ENCODE results near the gene TSPAN16. TPM values are rescaled to one million over a fixed set of nuclear protein-coding genes. Genes with fewer than 3 reads are reported as not detected.

TSPAN16 gene
- total and polyA plus RNA-seq, 2 donors from 2014 or later, result not detected

DNA sequence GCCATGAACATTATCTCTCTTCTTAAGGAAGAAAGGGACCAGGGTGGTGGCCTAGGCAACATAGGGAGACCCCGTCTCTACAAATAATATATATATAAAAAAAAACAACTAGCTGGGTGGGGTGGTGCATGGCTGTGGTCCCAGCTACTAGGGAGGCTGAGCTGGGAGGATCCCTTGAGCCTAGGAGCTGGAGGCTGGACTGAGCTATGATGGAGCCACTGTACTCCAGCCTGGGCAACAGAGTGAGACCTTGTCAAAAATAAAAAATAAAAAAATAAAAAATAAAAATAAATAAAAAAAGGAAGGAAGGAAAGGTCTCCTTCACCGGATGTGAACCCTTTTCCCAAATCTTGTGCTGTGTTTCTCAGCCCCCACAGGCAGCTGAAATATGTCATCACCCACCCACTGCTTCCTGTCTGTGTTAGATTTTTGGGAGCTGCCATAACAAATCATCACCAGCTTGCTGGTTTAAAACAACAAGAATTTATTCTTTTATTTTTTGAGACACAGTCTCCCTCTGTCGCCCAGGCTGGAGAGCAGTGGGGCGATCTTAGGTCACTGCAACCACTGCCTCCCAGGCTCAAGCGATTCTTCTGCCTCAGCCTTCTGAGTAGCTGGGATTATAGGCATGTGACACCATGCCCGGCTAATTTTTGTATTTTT lies 9.5 kb upstream of the TSPAN16 start:
- no peaks in the 10 kb centered on the region for H3K4me1 ChIP-seq (ENCODE audit: control insufficient read depth in 2 of 3, insufficient read depth in 2 of 3, low read depth in 1 of 3, low read length in 3 of 3)
- DNase-seq (peak in 2 of 5 donors; percentile 19 to 82), FAIRE-seq (no peak)
- H3K36me3 ChIP-seq (ENCODE audit: control insufficient read depth in 2 of 3, insufficient read depth in 3 of 3, low read length in 3 of 3), result no peaks in the 10 kb centered on the region
- intact Hi-C loops (cut with DNase I), result no loop called here
- H3K27ac ChIP-seq (ENCODE audit: low read depth in 2 of 2, low read length in 2 of 2), result peak overlapping the region in 1 of 2 donors; percentile 60
- no peaks in the 10 kb centered on the region for H3K9me3 ChIP-seq (ENCODE audit: control insufficient read depth in 2 of 3, insufficient read depth in 1 of 3, low read length in 3 of 3)
- H3K27me3 ChIP-seq (ENCODE audit: control insufficient read depth, insufficient read depth, low read length), result no peaks in the 10 kb centered on the region
- H3K9ac ChIP-seq (ENCODE audit: low read length in 3 of 3), result no peak overlapping the region
- H3K4me3 ChIP-seq (ENCODE audit: low read length in 3 of 3), result no peak overlapping the region
- TF ChIP-seq, protein P1, sequence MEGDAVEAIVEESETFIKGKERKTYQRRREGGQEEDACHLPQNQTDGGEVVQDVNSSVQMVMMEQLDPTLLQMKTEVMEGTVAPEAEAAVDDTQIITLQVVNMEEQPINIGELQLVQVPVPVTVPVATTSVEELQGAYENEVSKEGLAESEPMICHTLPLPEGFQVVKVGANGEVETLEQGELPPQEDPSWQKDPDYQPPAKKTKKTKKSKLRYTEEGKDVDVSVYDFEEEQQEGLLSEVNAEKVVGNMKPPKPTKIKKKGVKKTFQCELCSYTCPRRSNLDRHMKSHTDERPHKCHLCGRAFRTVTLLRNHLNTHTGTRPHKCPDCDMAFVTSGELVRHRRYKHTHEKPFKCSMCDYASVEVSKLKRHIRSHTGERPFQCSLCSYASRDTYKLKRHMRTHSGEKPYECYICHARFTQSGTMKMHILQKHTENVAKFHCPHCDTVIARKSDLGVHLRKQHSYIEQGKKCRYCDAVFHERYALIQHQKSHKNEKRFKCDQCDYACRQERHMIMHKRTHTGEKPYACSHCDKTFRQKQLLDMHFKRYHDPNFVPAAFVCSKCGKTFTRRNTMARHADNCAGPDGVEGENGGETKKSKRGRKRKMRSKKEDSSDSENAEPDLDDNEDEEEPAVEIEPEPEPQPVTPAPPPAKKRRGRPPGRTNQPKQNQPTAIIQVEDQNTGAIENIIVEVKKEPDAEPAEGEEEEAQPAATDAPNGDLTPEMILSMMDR (IDR thresholded peaks at IDR 0.05; ENCODE audit: borderline replicate concordance, extremely low read depth, insufficient read depth), result peak; percentile 30

DNA sequence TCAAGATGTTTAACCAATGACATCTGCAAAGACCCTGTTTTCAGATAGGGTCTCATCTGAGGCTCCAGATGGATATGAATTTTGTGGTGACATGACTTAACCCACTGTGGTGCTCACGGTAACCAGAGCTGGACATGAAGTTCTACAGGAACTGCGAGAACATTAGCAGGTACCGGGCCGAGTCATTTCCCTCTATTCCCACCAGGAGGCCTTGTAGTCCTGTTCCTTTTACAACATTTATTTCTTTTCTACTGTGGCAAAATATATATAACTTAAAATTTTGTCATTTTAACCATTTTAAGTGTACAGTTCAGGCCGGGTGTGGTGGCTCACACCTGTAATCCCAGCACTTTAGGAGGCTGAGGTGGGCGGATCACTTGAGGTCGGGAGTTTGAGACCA lies 7.6 kb upstream of the TSPAN16 start:
- FAIRE-seq (no peak), DNase-seq (no peak)
- Histone ChIP-seq H3K27ac (ENCODE audit: low read depth in 2 of 2, low read length in 2 of 2) (no peak overlapping the region), H3K9ac (ENCODE audit: low read length in 3 of 3) (no peak overlapping the region), H3K4me3 (ENCODE audit: low read length in 3 of 3) (no peak overlapping the region), H3K27me3 (ENCODE audit: control insufficient read depth, insufficient read depth, low read length) (no peaks in the 10 kb centered on the region), H3K9me3 (ENCODE audit: control insufficient read depth in 2 of 3, insufficient read depth in 1 of 3, low read length in 3 of 3) (no peaks in the 10 kb centered on the region), H3K36me3 (ENCODE audit: control insufficient read depth in 2 of 3, insufficient read depth in 3 of 3, low read length in 3 of 3) (no peaks in the 10 kb centered on the region), H3K4me1 (ENCODE audit: control insufficient read depth in 2 of 3, insufficient read depth in 2 of 3, low read depth in 1 of 3, low read length in 3 of 3) (no peaks in the 10 kb centered on the region)
- intact Hi-C loops (cut with DNase I), result no loop called here
- TF ChIP-seq, protein P1 (IDR thresholded peaks at IDR 0.05; ENCODE audit: borderline replicate concordance, extremely low read depth, insufficient read depth), result peak; percentile 27

DNA sequence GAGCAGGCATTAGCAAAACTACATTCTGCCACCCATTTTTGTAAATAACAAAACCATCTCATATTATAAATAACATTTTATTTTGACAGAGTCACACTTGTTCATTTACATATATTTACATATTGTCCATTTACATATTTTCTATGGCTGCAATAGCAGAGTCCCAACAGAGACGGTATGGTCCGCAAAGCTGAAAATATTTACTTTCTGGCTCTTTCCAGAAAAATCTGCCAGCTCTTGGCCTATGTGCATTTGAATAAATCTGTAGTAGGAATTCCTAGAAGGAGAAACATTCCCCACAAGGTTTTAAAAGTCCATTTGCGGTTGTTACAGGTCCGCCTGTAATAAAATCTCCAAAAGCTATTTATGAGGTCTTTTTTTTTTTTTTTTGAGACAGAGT lies 5.7 kb upstream of the TSPAN16 start:
- Histone ChIP-seq H3K4me3 (ENCODE audit: low read length in 3 of 3) (no peak overlapping the region), H3K4me1 (ENCODE audit: control insufficient read depth in 2 of 3, insufficient read depth in 2 of 3, low read depth in 1 of 3, low read length in 3 of 3) (peaks cover 0 to 3% (median 0%) of the 10 kb centered on the region in 3 donors), H3K27ac (ENCODE audit: low read depth in 2 of 2, low read length in 2 of 2) (no peak overlapping the region), H3K9ac (ENCODE audit: low read length in 3 of 3) (no peak overlapping the region), H3K9me3 (ENCODE audit: control insufficient read depth in 2 of 3, insufficient read depth in 1 of 3, low read length in 3 of 3) (no peaks in the 10 kb centered on the region), H3K27me3 (ENCODE audit: control insufficient read depth, insufficient read depth, low read length) (no peaks in the 10 kb centered on the region), H3K36me3 (ENCODE audit: control insufficient read depth in 2 of 3, insufficient read depth in 3 of 3, low read length in 3 of 3) (no peaks in the 10 kb centered on the region)
- TF ChIP-seq, protein P1 (IDR thresholded peaks at IDR 0.05; ENCODE audit: borderline replicate concordance, extremely low read depth, insufficient read depth), result no peak
- DNase-seq, result no peak
- FAIRE-seq, result no peak
- intact Hi-C loops (cut with DNase I), result no loop called here

DNA sequence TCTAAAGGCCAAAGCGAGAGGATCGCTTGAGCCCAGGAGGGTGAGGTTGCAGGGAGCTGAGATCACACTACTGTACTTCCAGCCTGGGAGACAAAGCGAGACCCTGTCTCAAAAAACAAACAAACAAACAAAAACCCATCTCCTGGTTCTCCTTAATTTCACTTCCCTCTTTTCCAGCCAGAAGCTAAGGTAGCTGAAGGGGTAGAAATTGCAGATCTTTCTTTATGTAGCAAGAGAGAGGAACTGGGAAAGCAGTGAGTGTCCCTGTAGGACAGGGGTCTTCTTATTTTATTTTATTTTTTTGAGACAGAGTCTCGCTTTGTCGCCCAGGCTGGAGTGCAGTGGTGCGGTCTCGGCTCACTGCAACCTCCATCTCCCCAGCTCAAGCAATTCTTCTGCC lies 4.5 kb upstream of the TSPAN16 start:
- H3K27me3 ChIP-seq (ENCODE audit: control insufficient read depth, insufficient read depth, low read length), result no peaks in the 10 kb centered on the region
- H3K36me3 ChIP-seq (ENCODE audit: control insufficient read depth in 2 of 3, insufficient read depth in 3 of 3, low read length in 3 of 3), result no peaks in the 10 kb centered on the region
- H3K9me3 ChIP-seq (ENCODE audit: control insufficient read depth in 2 of 3, insufficient read depth in 1 of 3, low read length in 3 of 3), result no peaks in the 10 kb centered on the region
- intact Hi-C loops (cut with DNase I), result no loop called here
- H3K27ac ChIP-seq (ENCODE audit: low read depth in 2 of 2, low read length in 2 of 2), result no peak overlapping the region
- no peak for FAIRE-seq
- H3K4me3 ChIP-seq (ENCODE audit: low read length in 3 of 3), result no peak overlapping the region
- TF ChIP-seq, protein P1 (IDR thresholded peaks at IDR 0.05; ENCODE audit: borderline replicate concordance, extremely low read depth, insufficient read depth), result no peak
- no peak for DNase-seq
- H3K9ac ChIP-seq (ENCODE audit: low read length in 3 of 3), result no peak overlapping the region
- peaks cover 0 to 3% (median 0%) of the 10 kb centered on the region in 3 donors for H3K4me1 ChIP-seq (ENCODE audit: control insufficient read depth in 2 of 3, insufficient read depth in 2 of 3, low read depth in 1 of 3, low read length in 3 of 3)
